ENCODE results near the gene BEND6.

GRCh38 chr6:56951049-56951831 lies 3.7 kb upstream of the BEND6 start:
- TF ChIP-seq POLR2A (IDR thresholded peaks at IDR 0.05) (no peak), CTCF (IDR thresholded peaks at IDR 0.05) (no peak), EP300 (IDR thresholded peaks at IDR 0.05) (no peak), POLR2AphosphoS5 (IDR thresholded peaks at IDR 0.05) (no peak)

Measured in stomach (tissue), 4 donors.